Activated T-helper 9 cell treated with anti-CD3 and anti-CD28 coated beads, Interleukin-2, amount 50 U/mL, for 16 hours (primary cell): ENCODE results near the gene TTLL11.
"Not testable (repeated sequence)": the region's sequence is repeated elsewhere in the genome, so short reads cannot be mapped to it uniquely, and the experiment has no call there.

Experiments
- DNase-seq: peaks from one replicate; pipeline ENCODE4 v3.0.0-alpha.2; 2020; ENCODE audit warnings: low read depth

TTLL11 gene

GRCh38 chr9:121811140-121811539 is 282.0 kb downstream of the TTLL11 start:
- DNase-seq: no peak

- DNase-seq: no peak
These were observed 282.6 kb downstream of the TTLL11 start for GRCh38 chr9:121810489-121810888.

GRCh38 chr9:121809356-121810050 is 283.6 kb downstream of the TTLL11 start:
- no peak for DNase-seq

GRCh38 chr9:121808781-121809180 is 284.3 kb downstream of the TTLL11 start:
- no peak for DNase-seq

- no peak for DNase-seq
These were observed 285.3 kb downstream of the TTLL11 start for GRCh38 chr9:121807823-121808278.

GRCh38 chr9:121807069-121807822 is 285.9 kb downstream of the TTLL11 start:
- DNase-seq: no peak

- DNase-seq: no peak
These were observed 290.4 kb downstream of the TTLL11 start for GRCh38 chr9:121802753-121803152.

- DNase-seq: no peak
These were observed 291.5 kb downstream of the TTLL11 start for GRCh38 chr9:121801579-121801978.

- no peak for DNase-seq
These were observed 292.7 kb downstream of the TTLL11 start for GRCh38 chr9:121800376-121800775.

GRCh38 chr9:121798941-121799340 is 294.2 kb downstream of the TTLL11 start:
- no peak for DNase-seq

- DNase-seq: no peak
These were observed 296.0 kb downstream of the TTLL11 start for GRCh38 chr9:121797081-121797480.

GRCh38 chr9:121794334-121794733 is 298.8 kb downstream of the TTLL11 start:
- DNase-seq: not testable (repeated sequence)

GRCh38 chr9:121792476-121792875 is 300.6 kb downstream of the TTLL11 start:
- DNase-seq: not testable (repeated sequence)

GRCh38 chr9:121790841-121791240 is 302.3 kb downstream of the TTLL11 start:
- DNase-seq: no peak

GRCh38 chr9:121788686-121789366 is 304.3 kb downstream of the TTLL11 start:
- DNase-seq: no peak

GRCh38 chr9:121786998-121787422 is 306.1 kb downstream of the TTLL11 start:
- DNase-seq: no peak

GRCh38 chr9:121786543-121786948 is 306.6 kb downstream of the TTLL11 start:
- DNase-seq: no peak

- DNase-seq: no peak
These were observed 307.2 kb downstream of the TTLL11 start for GRCh38 chr9:121785673-121786542.

- DNase-seq: no peak
These were observed 308.2 kb downstream of the TTLL11 start for GRCh38 chr9:121784731-121785411.

GRCh38 chr9:121783521-121784507 is 309.3 kb downstream of the TTLL11 start:
- DNase-seq: no peak
